WTC11 (cell line): ENCODE data around the gene C2orf15. TPM values are rescaled to one million over a fixed set of nuclear protein-coding genes. Genes with fewer than 3 reads are reported as not detected.
A peak's percentile ranks its signal among the peaks of the same experiment; 100 is the strongest.
"Not testable (repeated sequence)": the region's sequence is repeated elsewhere in the genome, so short reads cannot be mapped to it uniquely, and the experiment has no call there.

ENCODE experiments used
- ATAC-seq: fragments of 200-7000 bp; cut with Tn5 transposase; 2 replicates; pipeline ENCODE4 v1.10.0; 2021; ENCODE audit warnings: mild to moderate bottlenecking, moderate library complexity
- CTCF ChIA-PET: fragments of 300-600 bp; sonication (Branson Sonifier 250); formaldehyde crosslinking; loops from one replicate; lab custom pipeline; 2021; ENCODE audit warnings: antibody characterized with exemption; lab: Charles Lee
- POLR2A ChIA-PET: fragments of 350-600 bp; sonication (Branson Sonifier 250); formaldehyde crosslinking; loops from one replicate; lab custom pipeline; 2021; ENCODE audit warnings: antibody characterized with exemption; lab: Charles Lee
- DNase-seq: peaks from one replicate; pipeline ENCODE4 v3.0.0; 2021; ENCODE audit warnings: low spot score
- H3K27ac Mint-ChIP-seq: 2 replicates; pipeline ENCODE4 v1.8.0; 2021; ENCODE audit warnings: mixed read lengths
- H3K27me3 Mint-ChIP-seq: 2 replicates; pipeline ENCODE4 v1.8.0; 2021; ENCODE audit warnings: low read depth, mild to moderate bottlenecking, moderate library complexity, mixed read lengths
- H3K36me3 Mint-ChIP-seq: 2 replicates; pipeline ENCODE4 v1.8.0; 2021; ENCODE audit warnings: mixed read lengths
- H3K4me1 Mint-ChIP-seq: 2 replicates; pipeline ENCODE4 v1.8.0; 2022; ENCODE audit warnings: mixed read lengths
- H3K4me3 Mint-ChIP-seq: 2 replicates; pipeline ENCODE4 v1.8.0; 2021; ENCODE audit warnings: mild to moderate bottlenecking, moderate library complexity, mixed read lengths
- H3K9me3 Mint-ChIP-seq: 2 replicates; pipeline ENCODE4 v1.8.0; 2021; ENCODE audit warnings: mixed read lengths
- E2F1 ChIP-seq: sonication (generic); formaldehyde crosslinking; IDR thresholded peaks from 2 replicates; pipeline ENCODE4 v1.8.0; 2022; ENCODE audit warnings: mild to moderate bottlenecking, missing genetic modification reagents
- FOXP1 ChIP-seq: sonication (generic); formaldehyde crosslinking; IDR thresholded peaks from 2 replicates; pipeline ENCODE4 v1.8.0; 2022; ENCODE audit warnings: missing genetic modification reagents, mild to moderate bottlenecking, moderate library complexity, borderline replicate concordance
- GABPB1 ChIP-seq: sonication (generic); formaldehyde crosslinking; IDR thresholded peaks from 2 replicates; pipeline ENCODE4 v1.8.1; 2023; ENCODE audit warnings: mild to moderate bottlenecking, missing genetic modification reagents
- GTF2I ChIP-seq: fragments of 250-450 bp; sonication (Bioruptor Pico); conservative IDR thresholded peaks from 2 replicates; pipeline ENCODE4 v1.4.0; 2021; ENCODE audit warnings: mild to moderate bottlenecking
- KAT7 ChIP-seq: sonication (generic); formaldehyde crosslinking; IDR thresholded peaks from 2 replicates; pipeline ENCODE4 v1.8.1; 2023; ENCODE audit warnings: missing genetic modification reagents, mild to moderate bottlenecking, borderline replicate concordance
- MLX ChIP-seq: sonication (generic); formaldehyde crosslinking; IDR thresholded peaks from 2 replicates; pipeline ENCODE4 v1.8.1; 2023; ENCODE audit warnings: mild to moderate bottlenecking, missing genetic modification reagents, moderate library complexity
- OVOL2 ChIP-seq: fragments of 250-450 bp; sonication (Bioruptor Pico); IDR thresholded peaks from 2 replicates; pipeline ENCODE4 v1.9.0; 2021; ENCODE audit warnings: mild to moderate bottlenecking, borderline replicate concordance
- TEAD1 ChIP-seq: sonication (generic); formaldehyde crosslinking; IDR thresholded peaks from 2 replicates; pipeline ENCODE4 v1.8.0; 2022; ENCODE audit warnings: mild to moderate bottlenecking, missing genetic modification reagents
- ZMAT4 ChIP-seq: fragments of 250-450 bp; sonication (Bioruptor Pico); IDR thresholded peaks from 2 replicates; pipeline ENCODE4 v1.9.0; 2021; ENCODE audit warnings: mild to moderate bottlenecking
- ZNF138 ChIP-seq: sonication (generic); formaldehyde crosslinking; conservative IDR thresholded peaks from 2 replicates; pipeline ENCODE4 v1.8.1; 2022; ENCODE audit warnings: mild to moderate bottlenecking, moderate library complexity, missing genetic modification reagents
- ZNF263 ChIP-seq: sonication (generic); formaldehyde crosslinking; IDR thresholded peaks from 2 replicates; pipeline ENCODE4 v1.8.1; 2022; ENCODE audit warnings: low read depth, mild to moderate bottlenecking, moderate library complexity, missing genetic modification reagents
- ZNF281 ChIP-seq: sonication (generic); formaldehyde crosslinking; IDR thresholded peaks from 2 replicates; pipeline ENCODE4 v1.8.0; 2023; ENCODE audit warnings: mild to moderate bottlenecking, missing genetic modification reagents
- total RNA-seq: library from RNA; stranded (reverse); gene quantifications from 3 replicates; pipeline ENCODE4 v1.2.3, GENCODE V29; 2021
- TF ChIP-seq, protein P1 (sequence below): sonication (generic); formaldehyde crosslinking; IDR thresholded peaks from 2 replicates; pipeline ENCODE4 v1.8.1; 2022; ENCODE audit warnings: missing genetic modification reagents, borderline replicate concordance
- TF ChIP-seq, protein P2 (sequence below): fragments of 250-450 bp; sonication (Bioruptor Pico); IDR thresholded peaks from 2 replicates; pipeline ENCODE4 v1.9.0; 2021; ENCODE audit warnings: mild to moderate bottlenecking, borderline replicate concordance

Gene C2orf15
- total RNA-seq, 1 experiment from 2014 or later = 6.1 TPM

DNA sequence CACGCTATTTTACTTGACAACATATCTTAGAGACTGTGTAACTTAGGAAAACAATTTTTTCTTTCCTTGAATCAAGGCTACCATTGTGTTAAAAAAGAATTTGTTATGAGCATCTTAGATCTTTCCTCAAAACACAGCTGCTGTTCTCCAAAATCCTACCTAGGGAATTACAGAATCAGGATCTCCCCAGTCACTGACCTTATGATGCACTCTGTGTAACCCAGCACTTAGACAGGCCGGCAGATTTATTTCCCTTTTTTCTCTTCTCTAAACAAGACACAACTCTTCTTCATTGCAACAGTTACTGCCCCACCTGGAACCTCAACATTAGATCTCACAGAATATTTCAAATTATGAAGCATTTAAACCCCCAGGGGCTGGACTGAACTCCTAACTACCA, 13.5 kb upstream of the C2orf15 start:
- POLR2A ChIA-PET = no interaction called here
- no peak for ATAC-seq
- no peak for TF ChIP-seq GABPB1 (CRISPR knock-in tag)
- TF ChIP-seq, protein P1, sequence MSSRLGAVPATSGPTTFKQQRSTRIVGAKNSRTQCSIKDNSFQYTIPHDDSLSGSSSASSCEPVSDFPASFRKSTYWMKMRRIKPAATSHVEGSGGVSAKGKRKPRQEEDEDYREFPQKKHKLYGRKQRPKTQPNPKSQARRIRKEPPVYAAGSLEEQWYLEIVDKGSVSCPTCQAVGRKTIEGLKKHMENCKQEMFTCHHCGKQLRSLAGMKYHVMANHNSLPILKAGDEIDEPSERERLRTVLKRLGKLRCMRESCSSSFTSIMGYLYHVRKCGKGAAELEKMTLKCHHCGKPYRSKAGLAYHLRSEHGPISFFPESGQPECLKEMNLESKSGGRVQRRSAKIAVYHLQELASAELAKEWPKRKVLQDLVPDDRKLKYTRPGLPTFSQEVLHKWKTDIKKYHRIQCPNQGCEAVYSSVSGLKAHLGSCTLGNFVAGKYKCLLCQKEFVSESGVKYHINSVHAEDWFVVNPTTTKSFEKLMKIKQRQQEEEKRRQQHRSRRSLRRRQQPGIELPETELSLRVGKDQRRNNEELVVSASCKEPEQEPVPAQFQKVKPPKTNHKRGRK = no peak
- no peak for TF ChIP-seq E2F1 (CRISPR knock-in tag)
- TF ChIP-seq KAT7 (CRISPR knock-in tag) = no peak
- TF ChIP-seq MLX (CRISPR knock-in tag) = no peak
- TF ChIP-seq OVOL2 = no peak
- TF ChIP-seq, all 79 proteins: peak for 0
- H3K9me3 Mint-ChIP-seq = peaks cover 50% of the 10 kb centered on the region
- DNase-seq = no peak
- H3K4me1 Mint-ChIP-seq = no peaks in the 10 kb centered on the region
- peaks cover 45% of the 10 kb centered on the region for H3K36me3 Mint-ChIP-seq
- no peak overlapping the region for H3K4me3 Mint-ChIP-seq
- CTCF ChIA-PET = no interaction called here
- peaks cover 38% of the 10 kb centered on the region for H3K27me3 Mint-ChIP-seq
- H3K27ac Mint-ChIP-seq = no peak overlapping the region

DNA sequence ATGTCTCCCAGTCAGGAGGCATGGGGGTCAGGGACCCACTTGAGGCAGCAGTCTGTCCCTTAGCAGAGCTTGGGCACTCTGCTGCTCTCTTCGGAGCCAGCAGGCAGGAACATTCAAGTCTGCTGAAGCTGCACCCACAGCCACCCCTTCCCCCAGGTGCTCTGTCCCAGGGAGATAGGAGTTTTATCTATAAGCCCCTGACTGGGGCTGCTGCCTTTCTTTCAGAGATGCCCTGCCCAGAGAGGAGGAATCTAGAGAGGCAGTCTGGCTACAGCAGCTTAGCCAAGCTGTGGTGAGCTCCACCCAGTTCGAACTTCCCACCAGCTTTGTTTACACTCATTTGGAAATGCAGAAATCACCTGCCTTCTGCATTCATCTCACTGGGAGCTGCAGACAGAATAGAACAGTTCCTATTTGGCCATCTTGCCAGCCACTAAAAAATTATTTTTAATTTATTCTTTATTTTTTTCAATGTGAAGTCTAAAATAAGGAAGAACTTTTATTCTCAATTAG, 6.4 kb upstream of the C2orf15 start:
- peaks cover 59% of the 10 kb centered on the region for H3K27me3 Mint-ChIP-seq
- ATAC-seq, POLR2A ChIA-PET, H3K4me1 Mint-ChIP-seq, H3K4me3 Mint-ChIP-seq, DNase-seq, H3K27ac Mint-ChIP-seq: not testable (repeated sequence)
- H3K9me3 Mint-ChIP-seq = peaks cover 78% of the 10 kb centered on the region
- CTCF ChIA-PET = interaction anchor here (1.4 kb wide), 1 partner anchor 19 kb away, joined by 3 read pairs; the partner anchor contains the start of genes LIPT1 and TSGA10
- H3K36me3 Mint-ChIP-seq = peaks cover 82% of the 10 kb centered on the region

DNA sequence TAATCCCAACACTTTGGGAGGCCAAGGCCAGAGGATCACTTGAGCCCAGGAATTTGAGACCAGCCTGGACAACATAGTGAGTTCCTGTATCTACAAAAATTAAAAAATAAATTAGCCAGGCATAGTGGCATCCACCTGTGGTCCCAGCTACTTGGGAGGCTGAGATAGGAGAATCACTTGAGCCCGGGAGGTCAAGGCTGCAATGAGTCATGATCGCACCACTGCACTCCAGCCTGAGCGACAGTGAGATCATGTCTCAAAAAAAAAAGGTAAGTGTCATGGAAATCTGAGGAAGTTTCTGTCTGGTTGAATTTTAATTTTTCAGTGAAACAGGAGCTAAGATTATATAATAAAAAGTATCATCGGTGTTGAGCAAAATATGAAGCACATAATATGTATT, 2.5 kb upstream of the C2orf15 start:
- no peak for ATAC-seq
- TF ChIP-seq, protein P2, sequence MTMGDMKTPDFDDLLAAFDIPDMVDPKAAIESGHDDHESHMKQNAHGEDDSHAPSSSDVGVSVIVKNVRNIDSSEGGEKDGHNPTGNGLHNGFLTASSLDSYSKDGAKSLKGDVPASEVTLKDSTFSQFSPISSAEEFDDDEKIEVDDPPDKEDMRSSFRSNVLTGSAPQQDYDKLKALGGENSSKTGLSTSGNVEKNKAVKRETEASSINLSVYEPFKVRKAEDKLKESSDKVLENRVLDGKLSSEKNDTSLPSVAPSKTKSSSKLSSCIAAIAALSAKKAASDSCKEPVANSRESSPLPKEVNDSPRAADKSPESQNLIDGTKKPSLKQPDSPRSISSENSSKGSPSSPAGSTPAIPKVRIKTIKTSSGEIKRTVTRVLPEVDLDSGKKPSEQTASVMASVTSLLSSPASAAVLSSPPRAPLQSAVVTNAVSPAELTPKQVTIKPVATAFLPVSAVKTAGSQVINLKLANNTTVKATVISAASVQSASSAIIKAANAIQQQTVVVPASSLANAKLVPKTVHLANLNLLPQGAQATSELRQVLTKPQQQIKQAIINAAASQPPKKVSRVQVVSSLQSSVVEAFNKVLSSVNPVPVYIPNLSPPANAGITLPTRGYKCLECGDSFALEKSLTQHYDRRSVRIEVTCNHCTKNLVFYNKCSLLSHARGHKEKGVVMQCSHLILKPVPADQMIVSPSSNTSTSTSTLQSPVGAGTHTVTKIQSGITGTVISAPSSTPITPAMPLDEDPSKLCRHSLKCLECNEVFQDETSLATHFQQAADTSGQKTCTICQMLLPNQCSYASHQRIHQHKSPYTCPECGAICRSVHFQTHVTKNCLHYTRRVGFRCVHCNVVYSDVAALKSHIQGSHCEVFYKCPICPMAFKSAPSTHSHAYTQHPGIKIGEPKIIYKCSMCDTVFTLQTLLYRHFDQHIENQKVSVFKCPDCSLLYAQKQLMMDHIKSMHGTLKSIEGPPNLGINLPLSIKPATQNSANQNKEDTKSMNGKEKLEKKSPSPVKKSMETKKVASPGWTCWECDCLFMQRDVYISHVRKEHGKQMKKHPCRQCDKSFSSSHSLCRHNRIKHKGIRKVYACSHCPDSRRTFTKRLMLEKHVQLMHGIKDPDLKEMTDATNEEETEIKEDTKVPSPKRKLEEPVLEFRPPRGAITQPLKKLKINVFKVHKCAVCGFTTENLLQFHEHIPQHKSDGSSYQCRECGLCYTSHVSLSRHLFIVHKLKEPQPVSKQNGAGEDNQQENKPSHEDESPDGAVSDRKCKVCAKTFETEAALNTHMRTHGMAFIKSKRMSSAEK (CRISPR knock-in tag) = no peak
- no peak for TF ChIP-seq FOXP1 (CRISPR knock-in tag)
- no peak for DNase-seq
- Mint-ChIP-seq H3K27ac (no peak overlapping the region), H3K4me1 (peaks cover 16% of the 10 kb centered on the region), H3K36me3 (peaks cover 43% of the 10 kb centered on the region), H3K9me3 (peaks cover 39% of the 10 kb centered on the region), H3K27me3 (peaks cover 25% of the 10 kb centered on the region), H3K4me3 (no peak overlapping the region)
- CTCF ChIA-PET = no interaction called here
- POLR2A ChIA-PET = no interaction called here

- peaks cover 36% of the 10 kb centered on the region for H3K36me3 Mint-ChIP-seq
- H3K9me3 Mint-ChIP-seq = peaks cover 28% of the 10 kb centered on the region
- CTCF ChIA-PET = interaction anchor here (0.8 to 2.2 kb wide), 7 partner anchors 15 to 506 kb away, joined by 3 to 9 read pairs (median 4); partner anchors contain the start of genes LIPT1 and TSGA10
- peaks cover 14% of the 10 kb centered on the region for H3K27me3 Mint-ChIP-seq
- H3K4me1 Mint-ChIP-seq = peaks cover 16% of the 10 kb centered on the region
- DNase-seq (no peak), ATAC-seq (no peak)
- peak overlapping the region; percentile 93 for H3K4me3 Mint-ChIP-seq
- POLR2A ChIA-PET = interaction anchor here (0.9 to 2.3 kb wide), 3 partner anchors 14 to 197 kb away, joined by 5 to 18 read pairs (median 9); partner anchors contain the start of genes EIF5B, LIPT1, MITD1 and MRPL30
- H3K27ac Mint-ChIP-seq = peak overlapping the region; percentile 79
- TF ChIP-seq ZNF281 (CRISPR knock-in tag) (no peak), ZNF263 (CRISPR knock-in tag) (no peak), ZNF138 (CRISPR knock-in tag) (no peak), GTF2I (CRISPR knock-in tag) (no peak), ZMAT4 (CRISPR knock-in tag) (no peak), TEAD1 (CRISPR knock-in tag) (no peak)
Observed at GRCh38 chr2:99140056-99140859, 1.2 kb upstream of the C2orf15 start.
